VCaP (cell line): ENCODE data around the gene ENPP1.

Experiments used
- H3K27ac ChIP-seq: fragments of 450-650 bp; 2 replicates; pipeline ENCODE4 v1.5.1; 2017
- CTCF ChIP-seq: fragments of 450-650 bp; conservative IDR thresholded peaks from 2 replicates; pipeline ENCODE4 v1.5.1; 2017; ENCODE audit warnings: mild to moderate bottlenecking, moderate library complexity

ENPP1 gene

GRCh38 chr6:131813991-131814390 lies 6.2 kb downstream of the ENPP1 start:
- H3K27ac ChIP-seq, result no peak overlapping the region
- TF ChIP-seq CTCF, result no peak

GRCh38 chr6:131816869-131817268 lies 9.0 kb downstream of the ENPP1 start:
- no peak overlapping the region for H3K27ac ChIP-seq
- TF ChIP-seq CTCF, result no peak

GRCh38 chr6:131819572-131820124 lies 11.8 kb downstream of the ENPP1 start:
- TF ChIP-seq CTCF, result no peak
- H3K27ac ChIP-seq, result no peak overlapping the region

- H3K27ac ChIP-seq, result no peak overlapping the region
- TF ChIP-seq CTCF, result no peak
These were observed 13.4 kb downstream of the ENPP1 start for GRCh38 chr6:131821010-131821807.

- H3K27ac ChIP-seq, result no peak overlapping the region
- no peak for TF ChIP-seq CTCF
These were observed 14.3 kb downstream of the ENPP1 start for GRCh38 chr6:131822119-131822518.

- TF ChIP-seq CTCF, result no peak
- H3K27ac ChIP-seq, result no peak overlapping the region
These were observed 15.6 kb downstream of the ENPP1 start for GRCh38 chr6:131823276-131823902.

GRCh38 chr6:131825946-131826345 lies 18.1 kb downstream of the ENPP1 start:
- H3K27ac ChIP-seq, result peak overlapping the region; percentile 62
- TF ChIP-seq CTCF, result no peak
